K562 (cell line): ENCODE results near the gene TXNDC8. TPM values are rescaled to one million over a fixed set of nuclear protein-coding genes. Genes with fewer than 3 reads are reported as not detected.

ENCODE experiments used
- ATF1 ChIP-seq, 2 experiments: fragments of 450-650 bp in 1 of 2; IDR thresholded peaks; 2 replicates each; pipeline ENCODE4 v1.6.1; 2016; ENCODE audit warnings: missing compliant biosample characterization in 1 of 2, missing genetic modification characterization in 1 of 2
- BDP1 ChIP-seq: IDR thresholded peaks from 3 replicates; pipeline ENCODE4 v1.6.1; 2011; ENCODE audit not compliant: insufficient read length, insufficient read depth
- BHLHE40 ChIP-seq: IDR thresholded peaks from 2 replicates; pipeline ENCODE4 v1.6.1; 2011; ENCODE audit warnings: low read length, improper control_type of control experiment
- BRD4 ChIP-seq: fragments of 200-600 bp; sonication (generic); IDR thresholded peaks from 2 replicates; pipeline ENCODE4 v1.6.1; 2017; ENCODE audit warnings: inconsistent platforms
- ETV6 ChIP-seq, 3 experiments: fragments of 150-350 bp in 1 of 3; sonication (generic) in 1 of 3; formaldehyde crosslinking in 1 of 3; IDR thresholded peaks; 2 replicates each; pipeline versions ENCODE4 v1.6.1 to v1.8.0; 2014 to 2022; ENCODE audit warnings: borderline replicate concordance in 2 of 3, low read depth in 2 of 3, antibody characterized with exemption in 1 of 3, low read length in 1 of 3, mild to moderate bottlenecking in 1 of 3, missing genetic modification reagents in 1 of 3
- MCM7 ChIP-seq, 2 experiments: fragments of 450-650 bp; IDR thresholded peaks; 2 replicates each; pipeline ENCODE4 v1.6.1; 2016 to 2018
- RFX7 ChIP-seq: fragments of 250-450 bp; sonication (Bioruptor Pico); IDR thresholded peaks from 2 replicates; pipeline ENCODE4 v1.5.1; 2021; ENCODE audit warnings: mild to moderate bottlenecking
- SETDB1 ChIP-seq: IDR thresholded peaks from one replicate; pipeline ENCODE4 v1.6.1; 2012; ENCODE audit warnings: low read length, control low read depth, inconsistent platforms
- SMARCA5 ChIP-seq: fragments of 450-650 bp; IDR thresholded peaks from 2 replicates; pipeline ENCODE4 v1.6.1; 2016
- SREBF1 ChIP-seq: fragments of 150-350 bp; IDR thresholded peaks from 2 replicates; pipeline ENCODE4 v1.6.1; 2014; ENCODE audit warnings: antibody characterized with exemption, low read depth, low read length, borderline replicate concordance
- TBP ChIP-seq: optimal IDR thresholded peaks from 2 replicates; pipeline ENCODE3; 2011; ENCODE audit warnings: low read depth, low read length, improper control_type of control experiment
- TEAD1 ChIP-seq, 2 experiments: fragments of 450-650 bp in 1 of 2; sonication (generic) in 1 of 2; formaldehyde crosslinking; IDR thresholded peaks; 2 replicates each; pipeline versions ENCODE4 v1.4.0 to v1.8.0; 2020 to 2022; ENCODE audit warnings: mild to moderate bottlenecking in 2 of 2, missing genetic modification reagents in 1 of 2
- ZBTB8A ChIP-seq: fragments of 450-650 bp; IDR thresholded peaks from 2 replicates; pipeline ENCODE4 v1.6.1; 2018; ENCODE audit warnings: mild to moderate bottlenecking, moderate library complexity; ENCODE audit not compliant: partially characterized antibody
- ZNF263 ChIP-seq: sonication (generic); formaldehyde crosslinking; IDR thresholded peaks from 2 replicates; pipeline ENCODE4 v1.8.0; 2022; ENCODE audit warnings: mild to moderate bottlenecking, missing genetic modification reagents, borderline replicate concordance
- ZNF280A ChIP-seq: fragments of 450-650 bp; IDR thresholded peaks from 2 replicates; pipeline ENCODE4 v1.6.1; 2018; ENCODE audit warnings: mild to moderate bottlenecking, low read depth; ENCODE audit not compliant: partially characterized antibody
- ZNF316 ChIP-seq: fragments of 450-650 bp; IDR thresholded peaks from 2 replicates; pipeline ENCODE4 v1.6.1; 2016
- ZNF507 ChIP-seq: conservative IDR thresholded peaks from 2 replicates; pipeline ENCODE4 v1.6.1; 2017; ENCODE audit warnings: missing genetic modification characterization, missing compliant biosample characterization
- ZNF512 ChIP-seq: IDR thresholded peaks from 2 replicates; pipeline ENCODE4 v1.6.1; 2016; ENCODE audit warnings: missing genetic modification characterization, missing compliant biosample characterization
- ZNF668 ChIP-seq: fragments of 250-450 bp; sonication (Bioruptor Pico); IDR thresholded peaks from 2 replicates; pipeline ENCODE4 v1.8.0; 2022; ENCODE audit warnings: mild to moderate bottlenecking, inconsistent platforms
- polyA plus RNA-seq, 8 experiments: library from polyadenylated mRNA; depleted of rRNA in 4 of 8; stranded (reverse) in 5 of 8; unstranded in 3 of 8; fragments of >200 nt; fragmentation: Nextera tagmentation in 2 of 8; fragmentation: Illumina TruSeq in 1 of 8; extraction: Ambion mirVana in 2 of 8; extraction: Trizol in 1 of 8; gene quantifications; 2 replicates each; pipeline versions ENCODE4 v1.2.1 to v1.2.3, GENCODE V29; 2011 to 2014; ENCODE audit warnings: inconsistent platforms in 1 of 8, missing spikeins in 1 of 8
- total RNA-seq, 7 experiments: library from RNA; depleted of rRNA in 6 of 7; stranded (reverse); fragments of >200 nt in 6 of 7; fragmentation: Illumina TruSeq in 2 of 7; extraction: Trizol in 2 of 7; gene quantifications; 2 replicates each; pipeline versions ENCODE4 v1.2.1 to v1.2.3, GENCODE V29; 2011 to 2021; ENCODE audit warnings: low replicate concordance in 1 of 7
- TF ChIP-seq, protein P1 (sequence below): sonication (generic); formaldehyde crosslinking; IDR thresholded peaks from 2 replicates; pipeline ENCODE4 v1.5.0; 2020; ENCODE audit warnings: missing genetic modification reagents
- TF ChIP-seq, protein P2 (sequence below): fragments of 250-450 bp; sonication (Bioruptor Pico); IDR thresholded peaks from 2 replicates; pipeline ENCODE4 v1.4.0; 2020; ENCODE audit warnings: mild to moderate bottlenecking, moderate library complexity, borderline replicate concordance
- TF ChIP-seq, protein P3 (sequence below): fragments of 250-450 bp; sonication (Bioruptor Pico); IDR thresholded peaks from 2 replicates; pipeline ENCODE4 v1.9.0; 2021; ENCODE audit warnings: mild to moderate bottlenecking

The TXNDC8 gene
- total and polyA plus RNA-seq, 9 of the 15 experiments (the other 6 are each of a cell fraction or from before 2014, with no cell fraction given) = not detected

DNA sequence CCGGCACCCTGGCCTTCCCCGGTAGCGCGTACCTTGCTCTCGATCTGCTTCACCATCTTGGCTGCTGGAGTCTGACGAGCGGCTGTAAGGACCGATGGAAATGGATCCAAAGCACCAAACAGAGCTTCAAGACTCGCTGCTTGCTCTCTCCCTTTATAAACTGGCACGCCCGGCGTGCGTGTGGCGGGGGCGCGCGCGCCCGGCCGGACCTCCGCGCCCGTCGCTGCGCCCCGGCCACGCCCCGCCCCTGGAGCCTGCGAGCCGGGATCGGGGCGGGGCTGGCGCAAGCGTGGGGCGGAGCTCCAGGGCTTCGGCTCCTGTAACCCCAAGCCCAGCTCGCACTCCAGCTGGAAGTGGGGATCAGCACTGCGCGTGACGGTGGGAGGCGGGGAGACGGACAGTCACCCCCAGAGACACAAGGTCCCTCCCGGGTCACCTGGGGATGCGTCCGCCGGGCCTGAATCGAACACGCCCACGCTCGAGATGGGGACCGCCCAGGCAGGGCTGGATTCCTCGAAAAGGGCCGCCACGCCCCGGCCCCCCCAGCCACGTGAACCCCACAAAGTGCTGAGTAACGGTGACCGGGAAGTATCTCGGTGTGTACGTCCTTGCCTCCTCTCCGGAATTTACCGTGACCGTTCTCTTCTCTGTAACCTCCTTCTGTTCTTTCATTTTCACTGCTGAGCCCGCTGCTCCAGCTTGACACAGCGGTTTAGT, 81.1 kb downstream of the TXNDC8 start, which contains the start of gene TXN (continued):
- TF ChIP-seq, protein P1, sequence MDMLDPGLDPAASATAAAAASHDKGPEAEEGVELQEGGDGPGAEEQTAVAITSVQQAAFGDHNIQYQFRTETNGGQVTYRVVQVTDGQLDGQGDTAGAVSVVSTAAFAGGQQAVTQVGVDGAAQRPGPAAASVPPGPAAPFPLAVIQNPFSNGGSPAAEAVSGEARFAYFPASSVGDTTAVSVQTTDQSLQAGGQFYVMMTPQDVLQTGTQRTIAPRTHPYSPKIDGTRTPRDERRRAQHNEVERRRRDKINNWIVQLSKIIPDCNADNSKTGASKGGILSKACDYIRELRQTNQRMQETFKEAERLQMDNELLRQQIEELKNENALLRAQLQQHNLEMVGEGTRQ (CRISPR knock-in tag) = peak; percentile 75
- TF ChIP-seq SETDB1 = no peak
- TF ChIP-seq ZNF316 = peak; percentile 99
- TF ChIP-seq BHLHE40 = peak; percentile 90
- TF ChIP-seq ZNF507 (tag) = no peak
- TF ChIP-seq SREBF1 = no peak
- TF ChIP-seq ZNF263 (CRISPR knock-in tag) = no peak
- TF ChIP-seq TEAD1 (CRISPR knock-in tag; IDR thresholded peaks at IDR 0.05) = peak in 1 of 2 experiments; percentile 88; a peak in 2 of 4 replicates
- no peak for TF ChIP-seq ETV6 (IDR thresholded peaks at IDR 0.05; ENCODE audit: borderline replicate concordance in 1 of 2, low read depth in 2 of 2, low read length in 1 of 2)
- TF ChIP-seq ETV6 (CRISPR knock-in tag; IDR thresholded peaks at IDR 0.05; ENCODE audit: borderline replicate concordance) = no peak
- no peak for TF ChIP-seq RFX7
- TF ChIP-seq ATF1 (CRISPR knock-in tag; IDR thresholded peaks at IDR 0.05) = no peak
- TF ChIP-seq ATF1 (tag; IDR thresholded peaks at IDR 0.05) = peak; percentile 83
- TF ChIP-seq BRD4 = 0 out of 2 replicates have a peak, but pooled peaks have one; percentile 71
- TF ChIP-seq, protein P2, sequence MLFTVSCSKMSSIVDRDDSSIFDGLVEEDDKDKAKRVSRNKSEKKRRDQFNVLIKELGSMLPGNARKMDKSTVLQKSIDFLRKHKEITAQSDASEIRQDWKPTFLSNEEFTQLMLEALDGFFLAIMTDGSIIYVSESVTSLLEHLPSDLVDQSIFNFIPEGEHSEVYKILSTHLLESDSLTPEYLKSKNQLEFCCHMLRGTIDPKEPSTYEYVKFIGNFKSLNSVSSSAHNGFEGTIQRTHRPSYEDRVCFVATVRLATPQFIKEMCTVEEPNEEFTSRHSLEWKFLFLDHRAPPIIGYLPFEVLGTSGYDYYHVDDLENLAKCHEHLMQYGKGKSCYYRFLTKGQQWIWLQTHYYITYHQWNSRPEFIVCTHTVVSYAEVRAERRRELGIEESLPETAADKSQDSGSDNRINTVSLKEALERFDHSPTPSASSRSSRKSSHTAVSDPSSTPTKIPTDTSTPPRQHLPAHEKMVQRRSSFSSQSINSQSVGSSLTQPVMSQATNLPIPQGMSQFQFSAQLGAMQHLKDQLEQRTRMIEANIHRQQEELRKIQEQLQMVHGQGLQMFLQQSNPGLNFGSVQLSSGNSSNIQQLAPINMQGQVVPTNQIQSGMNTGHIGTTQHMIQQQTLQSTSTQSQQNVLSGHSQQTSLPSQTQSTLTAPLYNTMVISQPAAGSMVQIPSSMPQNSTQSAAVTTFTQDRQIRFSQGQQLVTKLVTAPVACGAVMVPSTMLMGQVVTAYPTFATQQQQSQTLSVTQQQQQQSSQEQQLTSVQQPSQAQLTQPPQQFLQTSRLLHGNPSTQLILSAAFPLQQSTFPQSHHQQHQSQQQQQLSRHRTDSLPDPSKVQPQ (CRISPR knock-in tag) = no peak
- TF ChIP-seq ZBTB8A = no peak
- TF ChIP-seq BDP1 = no peak
- TF ChIP-seq ZNF668 (CRISPR knock-in tag) = no peak
- TF ChIP-seq, protein P3, sequence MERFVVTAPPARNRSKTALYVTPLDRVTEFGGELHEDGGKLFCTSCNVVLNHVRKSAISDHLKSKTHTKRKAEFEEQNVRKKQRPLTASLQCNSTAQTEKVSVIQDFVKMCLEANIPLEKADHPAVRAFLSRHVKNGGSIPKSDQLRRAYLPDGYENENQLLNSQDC = no peak
- no peak for TF ChIP-seq ZNF512 (tag)
- TF ChIP-seq MCM7 (IDR thresholded peaks at IDR 0.05) = no peak
- TF ChIP-seq SMARCA5 = no peak
- peak; percentile 91 for TF ChIP-seq TBP
- TF ChIP-seq ZNF280A = no peak
